Fibroblast of pulmonary artery (primary cell): ENCODE results near the gene TNS2.
"Not testable (repeated sequence)": the region's sequence is repeated elsewhere in the genome, so short reads cannot be mapped to it uniquely, and the experiment has no call there.

Source experiments
- DNase-seq: peaks from one replicate; pipeline ENCODE4 v3.0.0-alpha.2; 2010; ENCODE audit warnings: low read depth
- H3K4me3 ChIP-seq: replicated peaks from 2 replicates; pipeline ENCODE4 v1.5.1; 2011; ENCODE audit warnings: low read depth, mild to moderate bottlenecking, control low read depth, low read length, moderate library complexity
- TF ChIP-seq, protein P1 (sequence below): IDR thresholded peaks from 2 replicates; pipeline ENCODE4 v1.5.1; 2011; ENCODE audit warnings: mild to moderate bottlenecking, control low read depth, low read length, inconsistent platforms; ENCODE audit errors: missing control alignments

Gene TNS2

GRCh38 chr12:53091756-53092155 is 41.9 kb downstream of the TNS2 start:
- no peak for DNase-seq
- TF ChIP-seq, protein P1, sequence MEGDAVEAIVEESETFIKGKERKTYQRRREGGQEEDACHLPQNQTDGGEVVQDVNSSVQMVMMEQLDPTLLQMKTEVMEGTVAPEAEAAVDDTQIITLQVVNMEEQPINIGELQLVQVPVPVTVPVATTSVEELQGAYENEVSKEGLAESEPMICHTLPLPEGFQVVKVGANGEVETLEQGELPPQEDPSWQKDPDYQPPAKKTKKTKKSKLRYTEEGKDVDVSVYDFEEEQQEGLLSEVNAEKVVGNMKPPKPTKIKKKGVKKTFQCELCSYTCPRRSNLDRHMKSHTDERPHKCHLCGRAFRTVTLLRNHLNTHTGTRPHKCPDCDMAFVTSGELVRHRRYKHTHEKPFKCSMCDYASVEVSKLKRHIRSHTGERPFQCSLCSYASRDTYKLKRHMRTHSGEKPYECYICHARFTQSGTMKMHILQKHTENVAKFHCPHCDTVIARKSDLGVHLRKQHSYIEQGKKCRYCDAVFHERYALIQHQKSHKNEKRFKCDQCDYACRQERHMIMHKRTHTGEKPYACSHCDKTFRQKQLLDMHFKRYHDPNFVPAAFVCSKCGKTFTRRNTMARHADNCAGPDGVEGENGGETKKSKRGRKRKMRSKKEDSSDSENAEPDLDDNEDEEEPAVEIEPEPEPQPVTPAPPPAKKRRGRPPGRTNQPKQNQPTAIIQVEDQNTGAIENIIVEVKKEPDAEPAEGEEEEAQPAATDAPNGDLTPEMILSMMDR = no peak
- H3K4me3 ChIP-seq = no peak overlapping the region

- TF ChIP-seq, protein P1 = no peak
- no peak overlapping the region for H3K4me3 ChIP-seq
- DNase-seq = no peak
Observed at GRCh38 chr12:53093777-53094393, 44.0 kb downstream of the TNS2 start.

DNA sequence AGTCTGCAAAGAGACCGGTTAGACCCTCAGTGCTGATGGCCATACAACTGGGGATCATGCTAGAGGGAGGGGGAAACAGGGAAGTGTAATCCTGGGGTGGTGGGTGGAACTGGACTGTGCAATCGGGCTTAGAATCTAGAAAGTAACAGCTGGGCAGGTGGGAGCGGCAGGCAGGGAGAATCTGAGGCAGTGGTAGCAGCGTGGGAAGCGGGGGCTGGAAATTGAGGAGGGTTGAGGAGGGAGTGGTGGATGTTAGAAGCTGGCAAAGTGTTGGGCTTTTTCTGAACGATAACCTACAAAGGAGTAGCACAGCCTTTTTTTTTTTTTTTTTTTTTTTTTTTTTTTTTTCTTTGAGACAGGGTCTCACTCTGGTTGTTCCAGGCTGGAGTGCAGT is 44.5 kb downstream of the TNS2 start:
- TF ChIP-seq, protein P1 = no peak
- no peak for DNase-seq
- no peak overlapping the region for H3K4me3 ChIP-seq

DNA sequence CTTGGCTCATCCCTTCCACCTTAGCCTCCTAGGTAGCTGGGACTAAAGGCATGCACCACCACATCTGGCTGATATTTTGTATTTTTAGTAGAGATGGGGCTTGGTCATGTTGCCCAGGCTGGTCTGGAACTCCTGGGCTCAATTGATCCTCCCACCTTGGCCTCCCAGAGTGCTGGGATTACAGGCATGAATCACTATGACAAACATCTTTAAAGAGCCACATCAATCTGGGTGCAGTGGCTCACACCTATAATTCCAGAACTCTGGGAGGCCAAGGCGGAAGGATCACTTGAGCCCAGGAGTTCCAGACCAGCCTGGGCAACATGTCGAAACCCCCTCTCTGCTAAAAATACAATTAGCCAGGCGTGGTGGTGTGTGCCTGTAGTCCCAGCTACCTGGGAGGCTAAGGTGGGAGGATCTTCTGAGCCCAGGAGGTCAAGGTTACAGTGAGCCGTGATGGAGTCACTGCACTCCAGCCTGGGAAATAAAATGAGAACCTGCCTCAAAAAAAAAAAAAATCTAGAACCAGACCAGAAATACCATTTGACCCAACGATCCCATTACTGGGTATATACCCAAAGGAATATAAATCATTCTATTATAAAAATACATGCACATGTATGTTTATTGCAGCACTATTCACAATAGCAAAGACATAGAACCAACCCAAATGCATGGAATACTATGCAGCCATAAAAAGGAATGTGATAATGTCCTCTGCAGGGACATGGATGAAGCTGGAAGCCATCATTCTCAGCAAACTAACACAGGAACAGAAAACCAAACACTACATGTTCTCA is 45.1 kb downstream of the TNS2 start:
- DNase-seq = not testable (repeated sequence)

GRCh38 chr12:53095596-53095895 is 45.7 kb downstream of the TNS2 start:
- not testable (repeated sequence) for DNase-seq, H3K4me3 ChIP-seq

More for the DNA sequence above, 45.1 kb downstream of the TNS2 start:
- H3K4me3 ChIP-seq = not testable (repeated sequence)

- H3K4me3 ChIP-seq = peak overlapping the region; percentile 59
- DNase-seq = peak; percentile 82
- TF ChIP-seq, protein P1 = no peak
Observed at GRCh38 chr12:53096089-53096741, 46.4 kb downstream of the TNS2 start.

GRCh38 chr12:53096759-53097158 is 46.9 kb downstream of the TNS2 start:
- peak overlapping the region; percentile 59 for H3K4me3 ChIP-seq
- TF ChIP-seq, protein P1 = no peak
- DNase-seq = no peak

DNA sequence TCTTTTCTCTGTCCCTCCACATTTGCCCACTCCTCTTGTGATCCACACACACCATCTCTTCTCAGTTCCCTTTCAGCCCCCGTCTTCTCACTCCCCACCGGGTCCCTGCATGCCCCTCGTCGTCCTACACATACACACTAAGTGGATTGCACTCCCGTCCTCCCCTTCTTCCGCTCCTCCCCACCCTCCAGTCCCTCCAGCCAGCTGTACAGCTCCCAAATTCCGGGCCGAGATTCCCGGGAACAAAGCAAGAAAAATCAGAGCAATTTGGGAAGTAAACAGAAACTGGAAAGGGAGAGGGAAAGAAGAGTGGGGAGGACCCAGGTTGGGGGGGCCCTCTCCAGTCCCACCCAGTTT is 47.3 kb downstream of the TNS2 start:
- peak; percentile 37 for DNase-seq
- TF ChIP-seq, protein P1 = no peak
- peak overlapping the region; percentile 59 for H3K4me3 ChIP-seq
